ENCODE measurements around the gene BCL2L15. TPM values are rescaled to one million over a fixed set of nuclear protein-coding genes. Genes with fewer than 3 reads are reported as not detected.

Gene BCL2L15
- total RNA-seq, 6 experiments from 2014 or later = 0.41 to 0.59 TPM; not detected in 4

DNA sequence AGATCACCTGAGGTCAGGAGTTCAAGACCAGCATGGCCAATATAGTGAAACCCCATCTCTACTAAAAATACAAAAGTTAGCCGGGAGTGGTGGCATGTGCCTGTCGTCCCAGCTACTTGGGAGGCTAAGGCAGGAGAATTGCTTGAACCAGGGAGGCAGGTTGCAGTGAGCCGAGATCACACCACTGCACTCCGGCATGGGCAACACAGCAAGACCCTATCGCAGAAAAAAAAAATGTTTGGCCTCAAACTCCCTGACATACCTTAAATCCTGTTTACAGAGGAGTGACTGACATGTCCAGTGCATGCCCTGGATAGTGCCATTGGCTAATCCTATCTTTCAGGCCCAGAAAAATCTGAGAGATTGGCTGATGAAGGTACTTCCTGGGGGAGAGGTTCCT, 29.6 kb upstream of the BCL2L15 start:
- H3K27ac Mint-ChIP-seq = no peak overlapping the region
- H3K4me1 Mint-ChIP-seq (ENCODE audit: low read depth) = peaks cover 27% of the 10 kb centered on the region
- H3K9me3 Mint-ChIP-seq = no peaks in the 10 kb centered on the region
- H3K4me3 Mint-ChIP-seq = no peak overlapping the region
- no peaks in the 10 kb centered on the region; the same call in 1 of the 2 replicates for H3K36me3 Mint-ChIP-seq (ENCODE audit: low read depth)
- no peak for DNase-seq
- TF ChIP-seq, protein P1, sequence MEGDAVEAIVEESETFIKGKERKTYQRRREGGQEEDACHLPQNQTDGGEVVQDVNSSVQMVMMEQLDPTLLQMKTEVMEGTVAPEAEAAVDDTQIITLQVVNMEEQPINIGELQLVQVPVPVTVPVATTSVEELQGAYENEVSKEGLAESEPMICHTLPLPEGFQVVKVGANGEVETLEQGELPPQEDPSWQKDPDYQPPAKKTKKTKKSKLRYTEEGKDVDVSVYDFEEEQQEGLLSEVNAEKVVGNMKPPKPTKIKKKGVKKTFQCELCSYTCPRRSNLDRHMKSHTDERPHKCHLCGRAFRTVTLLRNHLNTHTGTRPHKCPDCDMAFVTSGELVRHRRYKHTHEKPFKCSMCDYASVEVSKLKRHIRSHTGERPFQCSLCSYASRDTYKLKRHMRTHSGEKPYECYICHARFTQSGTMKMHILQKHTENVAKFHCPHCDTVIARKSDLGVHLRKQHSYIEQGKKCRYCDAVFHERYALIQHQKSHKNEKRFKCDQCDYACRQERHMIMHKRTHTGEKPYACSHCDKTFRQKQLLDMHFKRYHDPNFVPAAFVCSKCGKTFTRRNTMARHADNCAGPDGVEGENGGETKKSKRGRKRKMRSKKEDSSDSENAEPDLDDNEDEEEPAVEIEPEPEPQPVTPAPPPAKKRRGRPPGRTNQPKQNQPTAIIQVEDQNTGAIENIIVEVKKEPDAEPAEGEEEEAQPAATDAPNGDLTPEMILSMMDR (IDR thresholded peaks at IDR 0.05) = no peak
- peaks cover 2% of the 10 kb centered on the region for H3K27me3 Mint-ChIP-seq (ENCODE audit: insufficient read depth)

DNA sequence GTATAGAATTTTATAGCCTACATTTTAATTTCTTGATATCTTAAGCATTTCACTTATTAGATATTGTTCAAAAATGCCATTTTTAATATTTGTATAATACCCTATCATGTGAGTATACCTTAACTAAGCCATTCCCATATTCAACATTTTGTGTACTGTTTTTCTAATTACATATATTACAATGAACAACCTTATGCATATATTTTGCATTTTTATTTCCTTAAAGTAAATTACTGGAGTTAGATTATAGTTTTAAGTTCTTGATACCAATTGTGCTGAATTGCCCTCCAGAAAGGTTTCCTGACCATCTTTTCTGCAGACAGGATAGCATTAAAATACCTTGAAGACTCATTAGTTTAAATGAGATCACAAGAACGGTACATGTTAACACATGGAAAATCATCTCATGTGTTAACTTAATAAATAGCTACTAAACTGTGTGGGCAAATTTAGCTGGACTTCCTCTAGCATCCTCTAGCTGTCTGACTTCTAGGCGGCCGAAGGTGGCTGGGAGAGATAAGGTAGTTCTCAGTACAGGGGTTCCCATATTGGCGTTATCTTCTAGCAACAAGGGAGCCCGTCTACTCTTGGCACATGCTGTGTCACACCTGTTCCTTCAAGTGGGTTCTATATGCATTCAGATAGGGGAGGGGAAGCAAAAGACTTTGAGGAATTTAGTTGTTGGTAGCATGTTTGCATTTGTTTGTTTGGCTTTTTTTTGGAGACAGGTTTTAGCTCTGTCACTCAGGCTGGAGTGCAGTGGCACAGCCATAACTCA, 26.7 kb upstream of the BCL2L15 start:
- Mint-ChIP-seq H3K4me1 (ENCODE audit: low read depth) (peaks cover 27% of the 10 kb centered on the region), H3K36me3 (ENCODE audit: low read depth) (peaks cover 6% of the 10 kb centered on the region; the same call in 1 of the 2 replicates), H3K27ac (no peak overlapping the region), H3K9me3 (no peaks in the 10 kb centered on the region), H3K4me3 (no peak overlapping the region), H3K27me3 (ENCODE audit: insufficient read depth) (no peaks in the 10 kb centered on the region; the same call in 1 of the 2 replicates)
- no peak for DNase-seq
- TF ChIP-seq, protein P1 (IDR thresholded peaks at IDR 0.05) = no peak

DNA sequence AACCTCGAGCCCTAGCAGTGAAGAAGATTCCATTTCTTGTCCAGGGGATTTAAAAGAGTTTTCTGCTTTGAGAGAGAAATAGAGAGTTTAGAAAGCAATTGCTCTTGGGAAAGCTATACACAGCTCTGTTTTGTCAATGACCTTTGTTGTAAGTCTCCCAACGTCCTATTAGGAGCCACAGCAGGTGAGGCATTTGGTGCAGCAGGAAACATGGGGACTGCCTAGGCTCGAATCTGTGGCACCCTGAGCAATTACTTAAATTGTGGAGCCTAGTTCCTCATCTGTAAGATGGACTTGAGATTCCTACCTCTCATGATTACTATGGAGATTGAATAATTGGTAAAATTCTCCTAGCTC, 25.9 kb upstream of the BCL2L15 start:
- Mint-ChIP-seq H3K27ac (peak overlapping the region; percentile 61), H3K36me3 (ENCODE audit: low read depth) (peaks cover 6% of the 10 kb centered on the region; the same call in 1 of the 2 replicates), H3K9me3 (no peaks in the 10 kb centered on the region), H3K27me3 (ENCODE audit: insufficient read depth) (no peaks in the 10 kb centered on the region; the same call in 1 of the 2 replicates), H3K4me3 (no peak overlapping the region), H3K4me1 (ENCODE audit: low read depth) (peaks cover 25% of the 10 kb centered on the region)
- DNase-seq = no peak
- TF ChIP-seq, protein P1 (IDR thresholded peaks at IDR 0.05) = no peak

DNA sequence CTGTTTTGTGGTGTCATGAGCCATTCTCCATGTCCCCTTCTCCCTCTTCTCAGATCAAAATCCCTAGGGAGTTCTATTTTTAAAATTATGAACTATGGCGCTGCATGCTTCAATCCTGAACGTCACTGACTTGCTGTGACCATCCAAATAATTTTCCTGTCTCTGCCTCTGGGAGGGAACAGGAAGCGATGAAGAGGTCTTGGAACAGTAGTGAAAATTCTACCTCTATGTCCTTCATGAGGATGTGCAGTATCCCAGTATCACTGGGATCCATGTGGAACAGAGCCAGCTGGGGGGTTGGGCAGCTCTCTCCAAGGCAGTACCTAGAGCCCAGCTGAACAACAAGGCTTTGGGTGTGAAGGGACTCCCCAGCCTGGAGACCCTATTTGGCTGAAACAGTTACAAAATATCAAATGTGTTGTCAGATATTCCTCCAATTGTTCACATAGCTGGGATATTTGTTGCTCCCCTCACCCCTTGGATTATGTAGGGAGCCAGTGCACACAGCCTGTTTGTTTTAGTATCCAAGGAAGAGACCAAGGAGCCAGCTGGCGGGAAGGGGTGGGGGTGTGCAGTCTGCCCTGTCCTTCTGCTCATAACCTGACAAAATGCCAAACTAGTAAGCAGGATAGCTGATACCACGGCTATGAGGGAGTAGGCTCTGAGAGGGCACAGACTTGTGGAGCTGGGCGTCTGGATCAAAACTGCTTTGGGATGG, 25.4 kb upstream of the BCL2L15 start:
- H3K9me3 Mint-ChIP-seq = no peaks in the 10 kb centered on the region
- peak; percentile 49 for DNase-seq
- H3K4me3 Mint-ChIP-seq = no peak overlapping the region
- peak overlapping the region; percentile 61 for H3K27ac Mint-ChIP-seq
- TF ChIP-seq, protein P1 (IDR thresholded peaks at IDR 0.05) = no peak
- peaks cover 6% of the 10 kb centered on the region; the same call in 1 of the 2 replicates for H3K36me3 Mint-ChIP-seq (ENCODE audit: low read depth)
- H3K4me1 Mint-ChIP-seq (ENCODE audit: low read depth) = peaks cover 20% of the 10 kb centered on the region
- H3K27me3 Mint-ChIP-seq (ENCODE audit: insufficient read depth) = no peaks in the 10 kb centered on the region; the same call in 1 of the 2 replicates

DNA sequence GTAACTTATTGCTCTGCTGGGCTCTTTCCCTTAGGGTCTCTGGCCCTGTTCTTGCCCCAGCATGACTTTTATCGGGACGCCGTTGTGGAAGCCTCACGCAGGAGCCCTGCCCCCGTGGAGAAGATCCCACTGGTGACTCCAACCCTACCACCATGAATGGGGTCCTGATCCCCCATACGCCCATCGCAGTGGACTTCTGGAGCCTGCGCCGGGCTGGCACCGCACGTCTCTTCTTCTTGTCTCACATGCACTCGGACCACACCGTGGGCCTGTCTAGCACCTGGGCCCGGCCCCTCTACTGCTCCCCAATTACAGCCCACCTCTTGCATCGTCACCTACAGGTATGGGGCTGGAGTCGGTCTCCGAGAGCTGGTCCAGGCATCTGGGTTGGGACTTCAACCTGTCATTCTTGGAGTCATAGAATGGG, 18.1 kb upstream of the BCL2L15 start:
- H3K27ac Mint-ChIP-seq = peak overlapping the region; percentile 97
- H3K36me3 Mint-ChIP-seq (ENCODE audit: low read depth) = peaks cover 16% of the 10 kb centered on the region; the same call in 1 of the 2 replicates
- H3K4me3 Mint-ChIP-seq = peak overlapping the region; percentile 89
- no peaks in the 10 kb centered on the region for H3K9me3 Mint-ChIP-seq
- H3K4me1 Mint-ChIP-seq (ENCODE audit: low read depth) = peaks cover 24% of the 10 kb centered on the region
- H3K27me3 Mint-ChIP-seq (ENCODE audit: insufficient read depth) = no peaks in the 10 kb centered on the region
- TF ChIP-seq, protein P1 (IDR thresholded peaks at IDR 0.05) = peak; percentile 11
- no peak for DNase-seq
